HEK293T (cell line): ENCODE results near the gene MCTP2.

Source experiments
- CTCF ChIA-PET: fragments of 350-600 bp; formaldehyde crosslinking; extraction: SDS; loops from one replicate; lab custom pipeline; 2021; ENCODE audit warnings: antibody characterized with exemption, inconsistent platforms; lab: Yijun Ruan, JAX
- POLR2A ChIA-PET: fragments of 350-600 bp; formaldehyde crosslinking; extraction: SDS; loops from one replicate; lab custom pipeline; 2020; ENCODE audit warnings: antibody characterized with exemption, inconsistent platforms; lab: Yijun Ruan, JAX
- DNase-seq: peaks from one replicate; pipeline ENCODE4 v3.0.0; 2012; ENCODE audit warnings: mixed read lengths; ENCODE audit errors: extremely low spot score
- ARNT ChIP-seq: fragments of 450-650 bp; IDR thresholded peaks from 2 replicates; pipeline ENCODE4 v1.6.1; 2017; ENCODE audit warnings: mild to moderate bottlenecking
- BHLHE40 ChIP-seq: fragments of 450-650 bp; IDR thresholded peaks from 2 replicates; pipeline ENCODE4 v1.6.1; 2016; ENCODE audit warnings: mild to moderate bottlenecking, moderate library complexity, borderline replicate concordance
- CTBP1 ChIP-seq: fragments of 450-650 bp; IDR thresholded peaks from 2 replicates; pipeline ENCODE4 v1.6.1; 2016; ENCODE audit warnings: borderline replicate concordance
- ELF4 ChIP-seq: fragments of 450-650 bp; IDR thresholded peaks from 2 replicates; pipeline ENCODE4 v1.6.1; 2017; ENCODE audit warnings: antibody characterized with exemption
- FOXA1 ChIP-seq: fragments of 450-650 bp; IDR thresholded peaks from 2 replicates; pipeline ENCODE4 v1.6.1; 2016; ENCODE audit warnings: mild to moderate bottlenecking
- FOXK2 ChIP-seq: fragments of 450-650 bp; IDR thresholded peaks from 2 replicates; pipeline ENCODE4 v1.6.1; 2016; ENCODE audit warnings: mild to moderate bottlenecking
- FOXM1 ChIP-seq: fragments of 450-650 bp; IDR thresholded peaks from 2 replicates; pipeline ENCODE4 v1.6.1; 2017; ENCODE audit warnings: mild to moderate bottlenecking, borderline replicate concordance
- HDGF ChIP-seq: fragments of 450-650 bp; IDR thresholded peaks from 2 replicates; pipeline ENCODE4 v1.6.1; 2017; ENCODE audit warnings: antibody characterized with exemption, borderline replicate concordance
- L3MBTL2 ChIP-seq: fragments of 450-650 bp; conservative IDR thresholded peaks from 2 replicates; pipeline ENCODE4 v1.6.1; 2016; ENCODE audit warnings: mild to moderate bottlenecking
- LEF1 ChIP-seq: fragments of 450-650 bp; IDR thresholded peaks from 2 replicates; pipeline ENCODE4 v1.6.1; 2017; ENCODE audit warnings: mild to moderate bottlenecking, borderline replicate concordance
- NFRKB ChIP-seq: fragments of 450-650 bp; IDR thresholded peaks from 2 replicates; pipeline ENCODE4 v1.6.1; 2016; ENCODE audit warnings: mild to moderate bottlenecking, moderate library complexity
- PKNOX1 ChIP-seq: fragments of 450-650 bp; IDR thresholded peaks from 2 replicates; pipeline ENCODE4 v1.6.1; 2016
- SP1 ChIP-seq: fragments of 450-650 bp; IDR thresholded peaks from 2 replicates; pipeline ENCODE4 v1.6.1; 2017
- SUZ12 ChIP-seq: fragments of 450-650 bp; IDR thresholded peaks from 2 replicates; pipeline ENCODE4 v1.6.1; 2016; ENCODE audit warnings: mild to moderate bottlenecking
- TARDBP ChIP-seq: fragments of 450-650 bp; IDR thresholded peaks from 2 replicates; pipeline ENCODE4 v1.6.1; 2016
- ZNF384 ChIP-seq: fragments of 450-650 bp; IDR thresholded peaks from 2 replicates; pipeline ENCODE4 v1.6.1; 2016

Gene MCTP2

GRCh38 chr15:94234300-94234699, 2.9 kb downstream of the MCTP2 start:
- no peak for DNase-seq
- POLR2A ChIA-PET: no interaction called here
- TF ChIP-seq TARDBP (no peak), PKNOX1 (no peak), LEF1 (no peak), ARNT (no peak), CTBP1 (no peak)
- CTCF ChIA-PET: no interaction called here

GRCh38 chr15:94235041-94235440, 3.7 kb downstream of the MCTP2 start:
- ChIA-PET POLR2A (no interaction called here), CTCF (no interaction called here)
- no peak for DNase-seq
- TF ChIP-seq PKNOX1: no peak
- TF ChIP-seq SP1: no peak
- no peak for TF ChIP-seq FOXA1
- TF ChIP-seq CTBP1: no peak

GRCh38 chr15:94235646-94236045, 4.3 kb downstream of the MCTP2 start:
- TF ChIP-seq ELF4: no peak
- no peak for TF ChIP-seq ARNT
- TF ChIP-seq L3MBTL2: no peak
- TF ChIP-seq NFRKB: no peak
- TF ChIP-seq ZNF384: no peak
- no peak for TF ChIP-seq SP1
- TF ChIP-seq FOXA1: no peak
- TF ChIP-seq HDGF: no peak
- no peak for TF ChIP-seq PKNOX1
- TF ChIP-seq LEF1: no peak
- no peak for TF ChIP-seq FOXM1
- TF ChIP-seq BHLHE40: no peak
- TF ChIP-seq CTBP1: no peak
- no peak for TF ChIP-seq FOXK2
- no peak for TF ChIP-seq TARDBP
- no peak for TF ChIP-seq SUZ12
- CTCF ChIA-PET: no interaction called here
- POLR2A ChIA-PET: no interaction called here
- no peak for DNase-seq

GRCh38 chr15:94236608-94237007, 5.2 kb downstream of the MCTP2 start:
- POLR2A ChIA-PET: no interaction called here
- CTCF ChIA-PET: no interaction called here
- TF ChIP-seq PKNOX1 (no peak), BHLHE40 (no peak), NFRKB (no peak), L3MBTL2 (no peak), TARDBP (no peak), ARNT (no peak), HDGF (no peak), CTBP1 (no peak), LEF1 (no peak), FOXM1 (no peak), SP1 (no peak), SUZ12 (no peak), ZNF384 (no peak), ELF4 (no peak), FOXK2 (no peak), FOXA1 (no peak)
- no peak for DNase-seq

- TF ChIP-seq PKNOX1 (no peak), FOXA1 (no peak), FOXM1 (no peak), FOXK2 (no peak), BHLHE40 (no peak), SUZ12 (no peak), SP1 (no peak), CTBP1 (no peak)
- ChIA-PET POLR2A (no interaction called here), CTCF (interaction anchor here (0.6 kb wide), 1 partner anchor 76 kb away, joined by 3 read pairs; no protein-coding TSS in a partner anchor)
- DNase-seq: no peak
These were observed 6.5 kb downstream of the MCTP2 start for GRCh38 chr15:94237903-94238302.

GRCh38 chr15:94238539-94239118, 7.3 kb downstream of the MCTP2 start:
- ChIA-PET CTCF (interaction anchor here (0.6 kb wide), 1 partner anchor 76 kb away, joined by 3 read pairs; no protein-coding TSS in a partner anchor), POLR2A (interaction anchor here (1.2 kb wide), 1 partner anchor 8 kb away, joined by 3 read pairs; the partner anchor contains the start of gene MCTP2)
- no peak for TF ChIP-seq PKNOX1
- TF ChIP-seq ELF4: no peak
- no peak for TF ChIP-seq SUZ12
- no peak for TF ChIP-seq L3MBTL2
- TF ChIP-seq CTBP1: no peak
- TF ChIP-seq SP1: no peak
- TF ChIP-seq FOXA1: no peak
- no peak for TF ChIP-seq HDGF
- TF ChIP-seq ARNT: no peak
- no peak for TF ChIP-seq LEF1
- TF ChIP-seq TARDBP: no peak
- no peak for TF ChIP-seq FOXK2
- no peak for TF ChIP-seq ZNF384
- TF ChIP-seq BHLHE40: no peak
- TF ChIP-seq NFRKB: no peak
- TF ChIP-seq FOXM1: no peak
- no peak for DNase-seq
